GM19239 (cell line): ENCODE results near the gene FIGNL2.

Source experiments
- DNase-seq: peaks from one replicate; pipeline ENCODE4 v3.0.0; 2011; ENCODE audit warnings: low spot score; ENCODE audit not compliant: insufficient read length
- FAIRE-seq: peaks from 2 replicates; lab custom pipeline; 2011; peaks lifted over from hg19 to GRCh38; lab: Jason Lieb, UNC

Gene FIGNL2

GRCh38 chr12:51863363-51863932 lies 14.9 kb upstream of the FIGNL2 start:
- FAIRE-seq (no peak), DNase-seq (no peak)

GRCh38 chr12:51862947-51863346 lies 14.4 kb upstream of the FIGNL2 start:
- DNase-seq (no peak), FAIRE-seq (no peak)

GRCh38 chr12:51860986-51861385 lies 12.5 kb upstream of the FIGNL2 start:
- DNase-seq (no peak), FAIRE-seq (no peak)

- DNase-seq = no peak
- no peak for FAIRE-seq
These were observed 7.3 kb upstream of the FIGNL2 start for GRCh38 chr12:51855586-51856428.

GRCh38 chr12:51852404-51853137 lies 4.1 kb upstream of the FIGNL2 start:
- no peak for DNase-seq

GRCh38 chr12:51851413-51852124 lies 3.1 kb upstream of the FIGNL2 start:
- FAIRE-seq = no peak

More at GRCh38 chr12:51852404-51853137, 4.1 kb upstream of the FIGNL2 start:
- FAIRE-seq = no peak

GRCh38 chr12:51850965-51851299 lies 2.4 kb upstream of the FIGNL2 start:
- DNase-seq (no peak), FAIRE-seq (no peak)

More at GRCh38 chr12:51851413-51852124, 3.1 kb upstream of the FIGNL2 start:
- no peak for DNase-seq

GRCh38 chr12:51850081-51850964 lies 1.8 kb upstream of the FIGNL2 start:
- FAIRE-seq (no peak), DNase-seq (no peak)

GRCh38 chr12:51848841-51849735 lies 570 bp upstream of the FIGNL2 start:
- no peak for DNase-seq
- FAIRE-seq = no peak

- DNase-seq = no peak
- no peak for FAIRE-seq
These were observed 734 bp downstream of the FIGNL2 start for GRCh38 chr12:51847643-51848325.

GRCh38 chr12:51846911-51847642 lies 1.4 kb downstream of the FIGNL2 start:
- FAIRE-seq (no peak), DNase-seq (no peak)

- FAIRE-seq = no peak
- no peak for DNase-seq
These were observed 2.2 kb downstream of the FIGNL2 start for GRCh38 chr12:51846271-51846691.

GRCh38 chr12:51845482-51845881 lies 3.0 kb downstream of the FIGNL2 start:
- DNase-seq = no peak
- FAIRE-seq = no peak

- DNase-seq = no peak
- FAIRE-seq = no peak
These were observed 3.7 kb downstream of the FIGNL2 start for GRCh38 chr12:51844854-51845253.

GRCh38 chr12:51841727-51842126 lies 6.8 kb downstream of the FIGNL2 start:
- FAIRE-seq = no peak
- DNase-seq = no peak

- DNase-seq (no peak), FAIRE-seq (no peak)
These were observed 7.6 kb downstream of the FIGNL2 start for GRCh38 chr12:51840966-51841365.

GRCh38 chr12:51839310-51839947 lies 9.1 kb downstream of the FIGNL2 start:
- DNase-seq = no peak
- FAIRE-seq = no peak
